ENCODE measurements around the gene PUM1.

PUM1 gene

GRCh38 chr1:30948278-30948677 is 117.2 kb downstream of the PUM1 start:
- H3K36me3 ChIP-seq (ENCODE audit: control insufficient read depth, low read length): peaks cover 87% of the 10 kb centered on the region

GRCh38 chr1:30947212-30947611 is 118.3 kb downstream of the PUM1 start:
- H3K79me2 ChIP-seq (ENCODE audit: control insufficient read depth, low read length): peaks cover 13% of the 10 kb centered on the region
- no peaks in the 10 kb centered on the region for H3K9me2 ChIP-seq (replicated peaks; ENCODE audit: control insufficient read depth, low read length)
- no peak overlapping the region for H3K4me2 ChIP-seq (ENCODE audit: low read length)
- no peaks in the 10 kb centered on the region for H3K4me1 ChIP-seq (ENCODE audit: control insufficient read depth, low read length)
- no peak for TF ChIP-seq EZH2phosphoT487 (IDR thresholded peaks at IDR 0.05; ENCODE audit: borderline replicate concordance, low read length)
- no peak for TF ChIP-seq CTCF (IDR thresholded peaks at IDR 0.05; ENCODE audit: low read depth, low read length, poor library complexity, severe bottlenecking)
- H3K27ac ChIP-seq (ENCODE audit: low read depth, low read length): no peak overlapping the region
- no peaks in the 10 kb centered on the region; the same call in 1 of the 2 replicates for H3F3A ChIP-seq (ENCODE audit: control insufficient read depth, insufficient read depth)
- H4K20me1 ChIP-seq (ENCODE audit: control insufficient read depth, insufficient read depth, low read depth, low read length): 0 out of 2 replicates have a peak, but pooled peaks cover 4% of the 10 kb centered on the region
- H3K4me3 ChIP-seq (ENCODE audit: low read length): no peak overlapping the region
- no peaks in the 10 kb centered on the region for H3K27me3 ChIP-seq (ENCODE audit: control insufficient read depth, low read length)
- H3K36me3 ChIP-seq (ENCODE audit: control insufficient read depth, low read length): peaks cover 88% of the 10 kb centered on the region
- no peaks in the 10 kb centered on the region for H3K9me3 ChIP-seq (ENCODE audit: control insufficient read depth, insufficient read depth, low read length)

More at GRCh38 chr1:30948278-30948677, 117.2 kb downstream of the PUM1 start:
- Histone ChIP-seq H3K9me3 (ENCODE audit: control insufficient read depth, insufficient read depth, low read length) (no peaks in the 10 kb centered on the region), H3K4me2 (ENCODE audit: low read length) (no peak overlapping the region), H3K27ac (ENCODE audit: low read depth, low read length) (no peak overlapping the region), H3K4me3 (ENCODE audit: low read length) (no peak overlapping the region), H3F3A (ENCODE audit: control insufficient read depth, insufficient read depth) (no peaks in the 10 kb centered on the region; the same call in none of the 2 replicates), H4K20me1 (ENCODE audit: control insufficient read depth, insufficient read depth, low read depth, low read length) (0 out of 2 replicates have a peak, but pooled peaks cover 4% of the 10 kb centered on the region), H3K27me3 (ENCODE audit: control insufficient read depth, low read length) (no peaks in the 10 kb centered on the region), H3K79me2 (ENCODE audit: control insufficient read depth, low read length) (peaks cover 13% of the 10 kb centered on the region), H3K9me2 (replicated peaks; ENCODE audit: control insufficient read depth, low read length) (no peaks in the 10 kb centered on the region), H3K4me1 (ENCODE audit: control insufficient read depth, low read length) (no peaks in the 10 kb centered on the region)
- TF ChIP-seq EZH2phosphoT487 (IDR thresholded peaks at IDR 0.05; ENCODE audit: borderline replicate concordance, low read length): no peak
- no peak for TF ChIP-seq CTCF (IDR thresholded peaks at IDR 0.05; ENCODE audit: low read depth, low read length, poor library complexity, severe bottlenecking)

- Histone ChIP-seq H3K4me3 (ENCODE audit: low read length) (no peak overlapping the region), H3K9me3 (ENCODE audit: control insufficient read depth, insufficient read depth, low read length) (no peaks in the 10 kb centered on the region), H3K36me3 (ENCODE audit: control insufficient read depth, low read length) (peaks cover 85% of the 10 kb centered on the region), H3F3A (ENCODE audit: control insufficient read depth, insufficient read depth) (no peaks in the 10 kb centered on the region), H3K27ac (ENCODE audit: low read depth, low read length) (no peak overlapping the region), H3K4me2 (ENCODE audit: low read length) (no peak overlapping the region), H4K20me1 (ENCODE audit: control insufficient read depth, insufficient read depth, low read depth, low read length) (no peaks in the 10 kb centered on the region), H3K4me1 (ENCODE audit: control insufficient read depth, low read length) (no peaks in the 10 kb centered on the region), H3K9me2 (replicated peaks; ENCODE audit: control insufficient read depth, low read length) (no peaks in the 10 kb centered on the region), H3K27me3 (ENCODE audit: control insufficient read depth, low read length) (no peaks in the 10 kb centered on the region), H3K79me2 (ENCODE audit: control insufficient read depth, low read length) (peaks cover 7% of the 10 kb centered on the region)
- TF ChIP-seq EZH2phosphoT487 (IDR thresholded peaks at IDR 0.05; ENCODE audit: borderline replicate concordance, low read length): no peak
- no peak for TF ChIP-seq CTCF (IDR thresholded peaks at IDR 0.05; ENCODE audit: low read depth, low read length, poor library complexity, severe bottlenecking)
Observed at GRCh38 chr1:30942326-30942963, 123.1 kb downstream of the PUM1 start.
